NAMALWA (cell line): ENCODE measurements around the gene SORBS2.

Experiments
- DNase-seq: peaks from one replicate; pipeline ENCODE4 v3.0.0-alpha.2; 2015; ENCODE audit warnings: low spot score

SORBS2 gene

GRCh38 chr4:185671066-185671465 is 140.9 kb downstream of the SORBS2 start:
- no peak for DNase-seq

GRCh38 chr4:185669288-185669687 is 142.7 kb downstream of the SORBS2 start:
- DNase-seq: no peak

DNA sequence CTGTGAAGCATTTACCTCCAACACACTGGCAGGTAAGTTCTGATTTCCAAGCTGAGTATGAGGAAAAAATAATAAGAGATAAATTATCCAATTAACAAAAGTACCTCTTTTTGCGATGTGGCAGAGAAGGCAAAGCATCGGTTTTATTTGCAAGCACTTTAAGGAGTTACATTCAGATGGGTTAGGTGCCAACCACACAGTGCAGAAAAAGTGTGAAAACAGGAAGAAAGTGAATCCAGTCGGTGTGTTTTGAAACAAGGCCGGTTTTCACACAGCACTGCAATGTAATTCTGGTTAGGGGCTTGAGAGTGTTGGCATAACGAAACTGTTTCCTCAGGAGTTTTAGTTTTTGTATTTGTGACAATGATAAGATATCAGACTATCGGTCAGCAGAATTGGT is 145.8 kb downstream of the SORBS2 start:
- DNase-seq: no peak

DNA sequence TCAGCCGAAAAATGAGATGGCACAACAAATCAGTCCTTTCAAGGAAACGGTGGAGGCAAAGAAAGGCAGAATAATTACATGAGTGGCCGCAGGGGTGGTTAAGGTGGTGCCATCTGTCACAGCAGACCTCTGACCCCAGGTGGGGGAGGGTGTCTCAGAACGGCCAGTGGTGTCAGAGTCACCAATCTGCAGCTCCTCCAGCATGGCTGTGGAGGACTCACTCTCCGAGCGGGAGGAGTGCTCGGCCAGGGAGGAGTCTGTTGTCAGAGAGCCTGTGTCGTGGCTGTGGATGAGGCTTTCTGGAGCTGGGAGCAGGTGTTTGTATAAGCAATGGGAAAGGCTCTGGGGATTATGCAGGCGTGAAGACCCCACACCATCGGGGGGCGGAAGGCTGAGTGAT is 146.3 kb downstream of the SORBS2 start:
- no peak for DNase-seq

DNA sequence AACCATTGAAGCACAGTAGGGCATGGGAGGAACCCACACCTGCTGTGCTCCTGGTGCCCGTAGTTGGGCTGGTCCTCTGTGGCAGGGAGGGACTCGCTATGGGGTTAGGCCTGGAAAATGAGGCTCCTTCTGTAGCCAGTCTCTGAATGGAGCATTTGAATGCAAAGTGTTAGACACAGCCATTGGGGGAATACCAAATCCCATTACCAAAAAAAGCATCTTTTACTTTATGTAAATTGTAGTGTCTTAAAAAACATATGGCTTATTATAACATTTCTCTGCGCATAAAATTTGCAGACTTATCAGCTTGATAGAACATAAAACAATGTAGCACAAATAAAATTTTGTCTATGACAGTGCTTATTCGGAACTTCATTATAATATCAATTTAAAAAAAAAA is 147.5 kb downstream of the SORBS2 start:
- no peak for DNase-seq

- no peak for DNase-seq
Observed at GRCh38 chr4:185662030-185662778, 149.8 kb downstream of the SORBS2 start.

DNA sequence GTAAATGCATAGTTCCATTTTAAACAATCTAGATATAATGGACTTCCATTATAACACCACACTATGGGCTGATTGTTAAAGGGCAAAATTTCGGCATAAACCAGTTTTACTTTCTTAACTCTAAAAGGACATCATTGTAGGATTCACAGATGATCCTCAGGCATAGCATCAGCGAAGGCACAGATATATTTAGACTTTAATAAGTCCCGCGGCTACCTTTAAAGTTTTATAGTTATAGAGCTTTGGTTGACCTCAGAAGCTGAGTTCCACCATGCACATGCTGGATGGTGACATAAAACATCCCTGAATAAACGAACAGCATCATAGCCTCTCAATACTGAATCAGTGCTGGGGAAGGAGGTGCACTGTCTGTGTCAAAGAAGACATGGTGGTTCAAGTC is 151.7 kb downstream of the SORBS2 start:
- no peak for DNase-seq

DNA sequence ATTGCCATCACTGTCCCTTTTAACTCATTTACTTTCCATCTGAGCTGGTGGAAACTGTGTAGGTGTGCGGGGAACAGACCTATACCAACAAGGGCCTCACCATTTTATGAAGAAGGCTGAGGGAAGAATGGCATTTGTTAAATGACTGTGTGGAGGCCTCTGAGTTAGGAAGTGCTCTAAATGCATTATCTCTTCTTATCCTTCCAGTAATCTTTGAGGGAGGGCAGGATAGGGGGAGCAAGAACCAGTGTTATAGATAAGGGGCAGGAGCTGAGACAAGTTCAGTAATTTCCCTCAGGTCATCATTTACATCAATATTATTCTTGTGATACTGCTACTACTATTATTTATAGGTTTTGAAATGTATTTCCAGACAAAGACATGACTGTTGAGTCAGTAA is 154.3 kb downstream of the SORBS2 start:
- no peak for DNase-seq

GRCh38 chr4:185657183-185657582 is 154.8 kb downstream of the SORBS2 start:
- no peak for DNase-seq

DNA sequence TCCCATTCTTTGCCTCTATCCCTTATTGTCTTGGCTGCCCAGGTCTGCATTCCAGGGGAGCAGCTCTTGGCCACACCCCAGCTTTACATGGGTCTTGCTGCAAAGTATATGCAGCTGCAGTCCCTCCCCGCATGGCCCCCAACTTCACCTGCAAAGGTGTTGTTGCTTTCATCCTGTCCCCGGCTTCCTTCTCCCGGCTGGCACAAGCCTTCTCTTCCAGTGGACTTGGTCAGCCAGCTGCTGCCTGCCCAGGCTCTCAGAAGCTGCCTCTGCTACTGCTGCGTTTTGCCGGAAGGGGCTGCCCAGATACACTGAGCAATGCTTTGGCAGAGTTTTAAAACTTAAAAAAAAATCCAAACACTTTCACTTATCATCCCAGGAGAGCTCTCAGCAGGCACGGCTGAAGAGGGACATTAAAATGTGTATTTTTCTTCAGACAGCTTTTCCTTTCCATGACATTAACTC is 155.5 kb downstream of the SORBS2 start:
- DNase-seq: no peak

DNA sequence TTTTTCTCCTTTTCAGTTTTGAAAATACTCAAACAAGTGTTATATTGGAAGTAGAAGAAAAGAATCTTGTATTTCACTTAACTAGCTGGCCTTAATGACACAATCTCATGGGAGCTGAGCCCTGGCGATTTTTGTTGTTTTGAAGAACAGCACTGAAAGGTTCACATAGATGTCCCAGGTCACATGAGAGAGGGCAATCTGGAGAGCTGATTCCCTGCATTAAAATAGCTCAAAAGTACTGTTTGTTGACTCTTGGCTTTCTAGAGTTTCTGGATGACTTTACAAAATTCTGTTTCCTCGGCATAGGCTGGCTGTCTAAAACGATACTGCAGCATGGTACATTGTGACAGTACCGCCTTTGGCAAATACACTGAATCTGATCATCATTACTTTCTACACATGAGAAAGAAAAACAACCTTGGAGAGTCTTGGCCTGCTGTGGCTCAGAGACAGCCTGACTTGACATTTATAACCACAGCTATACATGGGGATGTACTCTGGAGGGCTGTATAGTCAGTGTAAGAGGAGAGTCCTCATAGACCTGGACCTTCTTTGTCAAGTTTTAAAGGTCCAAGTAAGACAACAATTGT is 156.9 kb downstream of the SORBS2 start:
- no peak for DNase-seq

GRCh38 chr4:185654311-185654710 is 157.7 kb downstream of the SORBS2 start:
- no peak for DNase-seq

- DNase-seq: no peak
Observed at GRCh38 chr4:185651851-185652250, 160.1 kb downstream of the SORBS2 start.

GRCh38 chr4:185651137-185651677 is 160.8 kb downstream of the SORBS2 start:
- DNase-seq: no peak

- no peak for DNase-seq
Observed at GRCh38 chr4:185648631-185649030, 163.4 kb downstream of the SORBS2 start.

GRCh38 chr4:185645403-185645802 is 166.6 kb downstream of the SORBS2 start:
- no peak for DNase-seq

DNA sequence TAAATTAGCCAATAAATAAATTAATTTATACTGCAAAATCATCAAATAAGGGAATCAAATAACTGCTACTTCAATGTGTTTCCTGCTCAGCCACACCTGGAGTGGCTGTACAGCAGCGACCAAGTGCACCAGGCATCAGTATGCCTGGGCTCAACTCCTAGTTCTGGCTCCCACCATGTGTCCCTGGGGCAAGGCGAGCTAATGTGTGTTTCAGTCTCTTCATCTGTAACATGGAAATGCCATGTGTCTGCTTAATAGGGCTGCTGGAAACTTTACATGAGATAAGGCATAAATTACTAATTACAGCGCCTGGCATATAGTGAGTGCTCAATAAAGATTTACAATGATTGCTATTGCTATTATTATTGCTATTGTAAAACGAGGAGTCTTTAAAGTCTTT is 167.6 kb downstream of the SORBS2 start:
- DNase-seq: no peak

- DNase-seq: no peak
Observed at GRCh38 chr4:185642907-185643306, 169.1 kb downstream of the SORBS2 start.

DNA sequence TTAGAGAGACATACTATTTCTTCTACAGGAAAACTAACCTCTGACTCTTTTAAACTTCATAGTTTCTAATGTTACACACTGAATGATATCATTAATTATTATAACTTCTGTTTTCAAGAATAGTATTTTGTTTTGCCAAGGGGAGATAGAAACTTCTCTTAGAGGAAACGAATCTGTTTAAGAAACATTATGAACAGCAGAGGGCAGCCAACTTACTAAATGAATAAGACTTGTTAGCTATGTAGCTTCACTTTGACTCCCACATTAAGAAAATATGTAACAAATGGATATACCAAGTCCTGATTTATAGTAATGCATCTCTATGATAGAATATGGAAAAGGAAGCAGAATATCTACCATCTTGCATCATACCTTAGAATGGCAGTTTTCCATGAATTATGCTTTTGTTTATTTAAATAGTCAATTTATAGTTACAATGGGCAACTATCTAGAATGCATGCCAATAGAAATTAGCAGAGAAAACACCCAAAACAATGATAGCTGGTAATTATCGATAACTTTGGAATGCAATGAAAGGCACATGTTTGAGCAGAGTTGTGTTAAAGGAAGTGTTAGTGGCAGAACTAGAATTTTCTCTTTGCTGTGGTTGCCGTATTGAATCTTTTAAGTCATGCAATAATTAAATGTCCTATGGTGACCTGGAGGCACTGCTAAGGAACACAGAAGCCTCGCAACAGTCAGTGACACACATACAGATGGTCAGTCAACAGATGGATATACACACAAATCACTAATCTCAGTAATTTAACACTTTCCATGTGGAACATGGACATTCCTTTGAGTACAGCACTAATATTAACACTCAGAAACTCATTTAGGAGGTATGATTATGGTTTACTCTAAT is 171.0 kb downstream of the SORBS2 start:
- DNase-seq: peak; percentile 66

DNA sequence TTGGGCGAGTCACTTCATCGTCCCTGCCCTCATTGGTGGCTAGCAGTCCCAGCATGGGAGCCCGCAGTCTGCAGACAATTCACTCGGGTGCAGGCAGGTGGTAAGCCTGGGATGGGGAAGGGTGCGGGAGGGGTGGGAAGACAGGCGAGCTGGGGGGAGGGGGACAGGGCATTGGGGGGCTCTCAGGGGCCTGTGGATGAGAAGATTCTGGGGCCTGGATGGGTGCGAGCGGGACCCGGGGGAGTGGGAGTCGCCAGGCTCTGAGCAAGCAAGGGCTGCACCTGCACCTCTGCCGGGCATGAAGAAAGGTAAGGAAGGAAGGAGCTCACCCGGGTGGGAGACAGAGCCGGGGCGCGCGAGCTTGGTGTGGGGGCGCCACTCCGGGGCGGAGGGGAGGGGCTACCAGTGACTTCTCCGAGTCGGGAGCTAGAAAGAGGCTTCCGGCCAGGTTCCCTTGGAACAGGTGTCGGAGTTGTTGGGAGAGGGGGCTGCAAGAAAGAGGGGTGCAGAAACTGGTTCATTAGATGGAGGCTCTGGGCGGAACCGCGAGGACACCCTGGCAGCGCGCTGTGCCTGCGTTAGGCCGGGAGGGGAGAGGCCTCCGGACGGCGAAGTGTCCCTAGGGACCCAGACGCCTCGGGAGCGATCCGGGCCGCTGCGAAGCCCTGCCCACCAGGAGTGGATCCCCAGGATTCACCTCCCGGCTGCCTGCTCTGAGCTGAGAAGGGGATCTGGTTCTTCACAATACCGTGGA is 173.3 kb downstream of the SORBS2 start:
- DNase-seq: no peak

DNA sequence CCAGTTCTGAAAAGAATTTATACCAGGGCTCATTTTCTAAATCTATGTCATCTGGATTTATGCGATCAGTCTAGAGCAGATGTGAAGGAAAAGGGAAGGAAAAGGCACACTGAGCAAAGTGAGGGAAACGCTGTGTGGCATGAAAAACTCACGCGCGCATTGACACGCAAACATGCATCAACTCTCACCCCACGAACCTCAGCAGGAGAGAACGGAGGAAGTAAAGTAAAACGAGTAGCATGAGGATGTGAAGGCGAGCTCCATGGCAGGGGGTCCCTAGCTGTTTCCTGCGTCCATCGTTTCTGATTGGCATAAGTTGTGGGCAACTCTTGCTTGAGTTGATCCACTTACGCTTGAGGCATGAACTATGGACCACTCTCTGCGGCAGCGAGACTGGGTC is 173.9 kb downstream of the SORBS2 start:
- no peak for DNase-seq
